Measurements from ENCODE around the gene PYM1.

GRCh38 chr12:55955800-55956508 is 28.3 kb upstream of the PYM1 start:
- TF ChIP-seq CTCF (conservative IDR thresholded peaks at IDR 0.05; ENCODE audit: low read length) (peak; percentile 66), EZH2phosphoT487 (IDR thresholded peaks at IDR 0.05; ENCODE audit: borderline replicate concordance) (no peak)
